GM18511 (cell line): ENCODE data around the gene STK35.
"Not testable (repeated sequence)": the region's sequence is repeated elsewhere in the genome, so short reads cannot be mapped to it uniquely, and the experiment has no call there.

Source experiments
- ATAC-seq: cut with Tn5 transposase; IDR thresholded peaks from one replicate; pipeline ENCODE4 v1.9.1; 2021; ENCODE audit warnings: mild to moderate bottlenecking, moderate library complexity; ENCODE audit not compliant: unreplicated experiment

The STK35 gene

GRCh38 chr20:2156224-2156623, 54.6 kb downstream of the STK35 start:
- ATAC-seq, result no peak

- ATAC-seq, result no peak
Measured at GRCh38 chr20:2156666-2157624, 55.3 kb downstream of the STK35 start.

GRCh38 chr20:2162125-2162822, 60.6 kb downstream of the STK35 start:
- ATAC-seq, result no peak

- no peak for ATAC-seq
Measured at GRCh38 chr20:2162823-2163166, 61.2 kb downstream of the STK35 start.

- no peak for ATAC-seq
Measured at GRCh38 chr20:2163312-2163711, 61.7 kb downstream of the STK35 start.

- ATAC-seq, result no peak
Measured at GRCh38 chr20:2163757-2164156, 62.1 kb downstream of the STK35 start.

DNA sequence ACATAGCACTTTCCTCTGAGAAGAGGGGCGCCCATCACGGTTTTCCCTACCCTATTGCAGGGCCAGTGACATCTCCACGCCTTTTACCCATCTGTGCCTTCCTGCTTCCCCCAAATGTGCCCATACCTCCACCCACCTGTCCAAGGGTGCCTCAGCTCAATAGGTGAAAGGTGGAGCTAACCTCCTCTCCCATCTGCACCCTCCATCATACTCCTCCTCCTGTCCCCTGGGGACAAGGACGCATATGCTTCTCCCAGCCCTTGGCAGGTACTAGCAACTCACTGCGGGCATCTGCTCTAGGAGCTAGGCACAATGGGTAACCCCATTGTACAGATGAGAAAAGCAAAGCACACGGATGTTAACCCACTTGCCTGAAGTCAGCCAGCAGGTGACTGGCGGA, 62.8 kb downstream of the STK35 start:
- no peak for ATAC-seq

DNA sequence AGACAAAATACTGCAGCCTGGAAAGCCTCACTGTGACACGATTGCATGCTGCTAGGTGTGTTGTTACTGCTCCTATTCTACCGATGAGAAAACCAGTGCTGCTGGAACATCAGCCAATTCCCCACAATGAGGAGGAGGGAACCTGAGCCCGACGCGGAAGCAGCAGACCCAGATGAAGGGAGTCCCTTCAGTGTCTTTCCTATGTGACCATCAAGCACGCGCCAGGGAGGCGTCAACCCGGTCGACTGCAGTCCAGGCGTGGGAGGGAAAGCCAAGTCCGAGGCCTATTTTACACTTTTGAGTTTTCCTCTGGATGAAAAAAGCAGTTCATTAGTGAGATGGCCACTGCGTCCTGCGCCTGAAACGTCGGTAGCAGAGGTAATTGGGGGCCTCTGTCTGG, 63.3 kb downstream of the STK35 start:
- ATAC-seq, result no peak

- no peak for ATAC-seq
Measured at GRCh38 chr20:2165871-2166270, 64.2 kb downstream of the STK35 start.

DNA sequence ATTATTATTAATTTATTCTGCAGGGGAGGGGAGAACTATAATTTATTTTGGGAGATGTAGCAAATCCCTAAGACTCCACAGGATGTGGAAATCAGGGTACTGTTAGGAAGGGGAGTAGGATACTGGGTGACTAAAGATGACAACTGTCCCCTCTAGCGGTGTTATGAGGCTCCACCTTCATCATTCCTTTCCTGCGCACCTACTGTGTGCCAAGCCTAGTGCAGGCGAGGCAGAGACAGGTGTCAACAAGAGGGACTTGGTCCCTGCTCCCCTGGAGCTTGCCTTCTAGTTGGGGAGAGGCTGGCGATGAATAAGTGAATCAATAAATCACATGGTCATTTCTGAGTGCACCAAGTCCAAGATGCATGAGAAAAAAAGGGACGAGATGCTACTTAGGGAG, 65.5 kb downstream of the STK35 start:
- ATAC-seq, result no peak

GRCh38 chr20:2168946-2169345, 67.3 kb downstream of the STK35 start:
- no peak for ATAC-seq

DNA sequence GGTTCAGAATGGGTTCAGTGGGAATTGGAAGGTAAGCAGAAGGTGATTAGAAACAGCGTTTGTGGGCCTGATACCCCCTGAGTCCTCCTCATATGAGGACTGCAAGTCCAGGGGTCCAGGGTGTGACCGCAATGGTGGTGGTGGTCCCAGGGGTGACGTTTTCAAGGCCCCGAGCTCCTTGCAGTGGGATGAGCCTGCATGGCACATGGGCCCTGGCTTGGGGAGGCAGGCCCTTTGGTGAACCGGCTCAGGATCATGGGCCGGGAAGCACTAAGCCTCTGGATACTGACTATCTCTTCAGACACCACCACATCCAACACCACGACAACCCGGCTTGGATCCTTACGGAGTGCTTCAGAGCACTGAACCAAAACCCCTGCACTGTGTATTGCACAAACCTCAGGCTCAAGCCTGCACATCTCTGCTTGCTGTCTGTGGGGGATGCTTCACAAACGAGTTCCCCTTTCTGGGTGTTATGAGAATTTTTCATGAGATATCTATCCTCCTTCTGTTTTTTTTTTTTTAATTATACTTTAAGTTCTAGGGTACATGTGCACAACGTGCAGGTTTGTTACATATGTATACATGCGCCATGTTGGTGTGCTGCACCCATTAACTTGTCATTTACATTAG, 67.9 kb downstream of the STK35 start:
- ATAC-seq, result no peak

- no peak for ATAC-seq
Measured at GRCh38 chr20:2170404-2170803, 68.8 kb downstream of the STK35 start.

- no peak for ATAC-seq
Measured at GRCh38 chr20:2171266-2171790, 69.7 kb downstream of the STK35 start.

DNA sequence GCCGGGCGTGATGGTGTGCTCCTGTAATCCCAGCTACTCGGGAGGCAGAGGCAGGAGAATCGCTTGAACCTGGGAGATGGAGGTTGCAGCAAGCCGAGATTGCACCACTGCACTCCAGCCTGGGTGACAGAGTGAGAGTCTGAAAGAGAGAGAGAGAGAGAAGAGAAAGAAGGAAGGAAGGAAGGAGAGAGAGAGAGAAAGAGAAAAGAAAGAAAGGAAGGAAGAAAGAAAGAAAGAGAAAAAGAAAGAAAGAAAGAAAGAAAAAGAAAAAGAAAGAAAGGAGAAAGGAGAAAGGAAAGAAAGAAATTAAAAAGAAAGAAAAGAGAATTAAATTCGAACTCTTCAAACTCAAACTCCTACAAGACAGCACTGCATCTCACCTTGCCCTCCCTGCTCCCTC, 70.2 kb downstream of the STK35 start:
- not testable (repeated sequence) for ATAC-seq

GRCh38 chr20:2172305-2173175, 70.9 kb downstream of the STK35 start:
- ATAC-seq, result no peak

DNA sequence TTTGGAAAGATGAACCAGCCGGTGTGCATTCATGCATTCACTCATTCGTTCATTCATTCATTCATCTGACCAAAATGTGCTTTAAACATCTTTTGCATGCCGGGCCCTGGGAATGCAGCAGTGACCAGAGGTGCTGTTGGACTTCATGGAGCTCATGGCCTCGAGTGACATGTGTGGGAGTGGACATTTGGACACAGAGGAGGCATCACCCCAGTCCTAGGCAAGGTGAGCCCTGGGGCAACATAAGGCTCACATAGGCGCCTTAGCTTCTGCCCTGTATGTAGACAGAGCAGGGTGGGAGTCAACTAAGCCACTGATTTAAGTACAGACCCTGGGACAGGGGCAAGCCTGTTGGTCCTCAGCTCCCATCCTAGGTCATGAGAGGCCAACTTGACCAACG, 71.6 kb downstream of the STK35 start:
- no peak for ATAC-seq

DNA sequence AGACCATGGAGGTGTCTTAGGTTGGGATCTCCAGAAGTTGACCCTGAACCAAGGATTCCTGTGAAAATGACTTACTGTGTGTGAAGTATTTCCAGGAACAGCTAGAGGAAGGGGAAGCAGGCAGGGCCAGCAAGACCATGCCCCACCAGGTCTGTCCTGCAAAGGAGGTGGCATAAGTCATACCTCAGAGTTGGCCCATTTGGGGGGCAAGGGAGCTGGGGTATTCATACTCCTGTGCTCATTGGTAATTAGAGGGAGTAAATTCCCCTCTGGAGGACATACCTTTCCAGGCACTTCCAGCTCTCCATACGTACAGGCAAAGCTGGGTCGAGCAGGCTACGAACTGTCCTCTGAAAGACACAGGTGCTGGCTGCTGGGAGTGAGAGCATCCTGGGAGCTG, 72.4 kb downstream of the STK35 start:
- no peak for ATAC-seq

DNA sequence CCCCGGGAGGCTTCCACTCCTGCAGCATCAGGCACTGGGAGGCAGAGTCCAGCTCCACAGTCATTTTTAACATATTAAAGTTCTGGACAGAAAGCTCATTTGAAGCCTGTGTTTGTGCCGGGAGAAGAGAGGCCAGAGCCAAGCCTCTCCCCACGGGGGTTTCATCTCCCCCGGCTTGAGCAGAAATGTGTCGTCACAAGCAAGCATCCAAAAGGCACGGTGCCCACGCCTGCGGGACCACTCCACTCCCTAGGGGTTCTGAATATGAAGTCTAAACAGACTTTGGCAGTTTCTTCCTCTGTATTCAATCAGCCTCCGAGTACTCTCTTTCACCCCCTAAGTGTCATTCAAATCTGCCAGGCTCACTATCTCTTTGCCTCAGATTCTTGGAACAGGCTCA, 75.3 kb downstream of the STK35 start:
- no peak for ATAC-seq
